Mesenchymal stem cell (in vitro differentiated cells and primary cell): ENCODE results near the gene DNAL1.

Source experiments
- DNase-seq: peaks from one replicate; pipeline ENCODE4 v3.0.0-alpha.2; 2013
- H2AFZ ChIP-seq: one replicate; pipeline ENCODE4 v1.6.1; 2013; ENCODE audit warnings: low read depth, mild to moderate bottlenecking, control low read depth, inconsistent platforms, low read length, moderate library complexity
- H2AK5ac ChIP-seq: 2 replicates; pipeline ENCODE4 v1.6.1; 2013; ENCODE audit warnings: low read length, moderate library complexity, mild to moderate bottlenecking, inconsistent platforms; ENCODE audit not compliant: severe bottlenecking
- H2BK120ac ChIP-seq: one replicate; pipeline ENCODE4 v1.6.1; 2013; ENCODE audit warnings: low read depth, mild to moderate bottlenecking, inconsistent platforms, low read length, moderate library complexity
- H2BK12ac ChIP-seq, 2 experiments: one replicate each; pipeline ENCODE4 v1.6.1; 2013; ENCODE audit warnings: inconsistent platforms in 2 of 2, low read length in 2 of 2, mild to moderate bottlenecking in 2 of 2, moderate library complexity in 2 of 2, control low read depth in 1 of 2
- H2BK15ac ChIP-seq: one replicate; pipeline ENCODE4 v1.6.1; 2013; ENCODE audit warnings: mild to moderate bottlenecking, low read depth, inconsistent platforms; ENCODE audit not compliant: poor library complexity, severe bottlenecking
- H2BK5ac ChIP-seq: 2 replicates; pipeline ENCODE4 v1.6.1; 2013; ENCODE audit warnings: low read depth, mild to moderate bottlenecking, low read length, control low read depth, inconsistent platforms; ENCODE audit not compliant: poor library complexity, severe bottlenecking
- H3K14ac ChIP-seq, 2 experiments: one replicate each; pipeline ENCODE4 v1.6.1; 2013; ENCODE audit warnings: inconsistent platforms in 2 of 2, low read length in 2 of 2, control low read depth in 1 of 2, mild to moderate bottlenecking in 1 of 2, moderate library complexity in 1 of 2
- H3K18ac ChIP-seq, 2 experiments: one replicate each; pipeline ENCODE4 v1.6.1; 2013; ENCODE audit warnings: inconsistent platforms in 2 of 2, low read length in 2 of 2, control low read depth in 1 of 2, low read depth in 1 of 2, mild to moderate bottlenecking in 1 of 2
- H3K23ac ChIP-seq, 2 experiments: one replicate each; pipeline ENCODE4 v1.6.1; 2013; ENCODE audit warnings: inconsistent platforms in 2 of 2, low read length in 2 of 2, mild to moderate bottlenecking in 2 of 2, moderate library complexity in 2 of 2, control low read depth in 1 of 2
- H3K27ac ChIP-seq: 2 replicates; pipeline ENCODE4 v1.5.1; 2013; ENCODE audit warnings: mild to moderate bottlenecking, moderate library complexity, low read length, control low read depth, inconsistent platforms; ENCODE audit not compliant: poor library complexity, severe bottlenecking
- H3K27me3 ChIP-seq, 2 experiments: 2 replicates each; pipeline versions ENCODE4 v1.6.1 to v1.7.0; 2013; ENCODE audit warnings: low read length in 2 of 2, mild to moderate bottlenecking in 2 of 2, moderate library complexity in 2 of 2, control low read depth in 1 of 2, inconsistent platforms in 1 of 2; ENCODE audit not compliant: control insufficient read depth in 1 of 2, insufficient read depth in 1 of 2
- H3K36me3 ChIP-seq, 2 experiments: 2 replicates each; pipeline versions ENCODE4 v1.6.1 to v1.7.0; 2013; ENCODE audit warnings: low read length in 2 of 2, control low read depth in 1 of 2, inconsistent platforms in 1 of 2, low read depth in 1 of 2, mild to moderate bottlenecking in 1 of 2; ENCODE audit not compliant: insufficient read depth in 2 of 2, control insufficient read depth in 1 of 2
- H3K4ac ChIP-seq, 2 experiments: one replicate each; pipeline ENCODE4 v1.6.1; 2013; ENCODE audit warnings: inconsistent platforms in 2 of 2, low read length in 2 of 2, mild to moderate bottlenecking in 2 of 2, moderate library complexity in 2 of 2, control low read depth in 1 of 2, low read depth in 1 of 2
- H3K4me1 ChIP-seq: 2 replicates; pipeline ENCODE4 v1.6.1; 2013; ENCODE audit warnings: low read depth, low read length, control low read depth; ENCODE audit not compliant: control insufficient read depth, insufficient read depth
- H3K4me2 ChIP-seq: 2 replicates; pipeline ENCODE4 v1.6.1; 2013; ENCODE audit warnings: low read length, mild to moderate bottlenecking, inconsistent platforms; ENCODE audit not compliant: poor library complexity, severe bottlenecking
- H3K4me3 ChIP-seq, 2 experiments: 2 replicates each; pipeline versions ENCODE4 v1.5.1 to v1.7.0; 2013; ENCODE audit warnings: low read length in 2 of 2, mild to moderate bottlenecking in 2 of 2, control low read depth in 1 of 2, low read depth in 1 of 2; ENCODE audit not compliant: insufficient read depth in 1 of 2
- H3K79me1 ChIP-seq: replicated peaks from 2 replicates; pipeline ENCODE4 v1.6.1; 2013; ENCODE audit warnings: mild to moderate bottlenecking, control low read depth, low read length, inconsistent platforms; ENCODE audit not compliant: poor library complexity, severe bottlenecking
- H3K9ac ChIP-seq: 2 replicates; pipeline ENCODE4 v1.7.0; 2013; ENCODE audit warnings: mild to moderate bottlenecking, low read length, moderate library complexity
- H3K9me3 ChIP-seq: 2 replicates; pipeline ENCODE4 v1.7.0; 2013; ENCODE audit warnings: mild to moderate bottlenecking, low read length; ENCODE audit not compliant: control insufficient read depth
- H4K8ac ChIP-seq: one replicate; pipeline ENCODE4 v1.6.1; 2013; ENCODE audit warnings: inconsistent platforms, mild to moderate bottlenecking, low read length, moderate library complexity
- H4K91ac ChIP-seq: one replicate; pipeline ENCODE4 v1.6.1; 2013; ENCODE audit warnings: mild to moderate bottlenecking, low read length, inconsistent platforms
- WGBS: methylation state at CpG from one replicate; pipeline ENCODE4 v1.1.7; 2013; ENCODE audit warnings: mixed read lengths; 5-methylcytosine and 5-hydroxymethylcytosine counted together

Gene DNAL1

GRCh38 chr14:73685328-73685727, 40.5 kb downstream of the DNAL1 start:
- WGBS = 94% methylated on average over 9 of the region's 9 CpGs
- Histone ChIP-seq H4K8ac (no peak overlapping the region), H2BK15ac (no peak overlapping the region), H3K9ac (no peak overlapping the region), H2AK5ac (no peak overlapping the region), H3K4me1 (no peaks in the 10 kb centered on the region), H3K79me1 (peaks cover 3% of the 10 kb centered on the region), H2AFZ (no peak overlapping the region), H3K27ac (no peak overlapping the region), H2BK120ac (no peak overlapping the region), H3K27me3 (no peaks in the 10 kb centered on the region), H2BK12ac (no peak overlapping the region), H2BK5ac (no peak overlapping the region), H4K91ac (no peak overlapping the region), H3K9me3 (no peaks in the 10 kb centered on the region), H3K23ac (no peak overlapping the region), H3K18ac (no peak overlapping the region), H3K4me3 (no peak overlapping the region), H3K4me2 (no peak overlapping the region), H3K36me3 (peaks cover 3 to 27% of the 10 kb centered on the region in 2 experiments), H3K4ac (no peak overlapping the region), H3K14ac (no peak overlapping the region)
- DNase-seq = no peak

GRCh38 chr14:73686901-73687300, 42.1 kb downstream of the DNAL1 start:
- DNase-seq = no peak

GRCh38 chr14:73694083-73694482, 49.3 kb downstream of the DNAL1 start:
- Histone ChIP-seq H3K4me2 (no peak overlapping the region), H2BK12ac (no peak overlapping the region), H4K91ac (no peak overlapping the region), H3K9ac (no peak overlapping the region), H2BK15ac (no peak overlapping the region), H2BK120ac (no peak overlapping the region), H3K27me3 (no peaks in the 10 kb centered on the region), H3K4me3 (no peak overlapping the region), H3K9me3 (no peaks in the 10 kb centered on the region), H3K4me1 (no peaks in the 10 kb centered on the region), H3K4ac (no peak overlapping the region), H3K27ac (no peak overlapping the region), H3K18ac (no peak overlapping the region), H2AFZ (no peak overlapping the region), H3K14ac (no peak overlapping the region), H3K79me1 (peaks cover 6% of the 10 kb centered on the region), H4K8ac (no peak overlapping the region), H2AK5ac (no peak overlapping the region), H2BK5ac (peak overlapping the region; percentile 1), H3K36me3 (peaks cover 3 to 27% of the 10 kb centered on the region in 2 experiments), H3K23ac (no peak overlapping the region)
- 87% methylated on average over 2 of the region's 2 CpGs for WGBS
- no peak for DNase-seq

More at GRCh38 chr14:73686901-73687300, 42.1 kb downstream of the DNAL1 start:
- Histone ChIP-seq H3K14ac (no peak overlapping the region), H2BK5ac (no peak overlapping the region), H3K9me3 (no peaks in the 10 kb centered on the region), H4K8ac (no peak overlapping the region), H3K4ac (no peak overlapping the region), H3K36me3 (peaks cover 3 to 29% of the 10 kb centered on the region in 2 experiments), H3K4me3 (no peak overlapping the region), H3K9ac (no peak overlapping the region), H3K27ac (no peak overlapping the region), H2AFZ (no peak overlapping the region), H4K91ac (no peak overlapping the region), H3K79me1 (peaks cover 3% of the 10 kb centered on the region), H3K27me3 (no peaks in the 10 kb centered on the region), H2BK12ac (no peak overlapping the region), H3K18ac (no peak overlapping the region), H3K4me2 (no peak overlapping the region), H3K23ac (no peak overlapping the region), H3K4me1 (no peaks in the 10 kb centered on the region), H2AK5ac (no peak overlapping the region), H2BK120ac (no peak overlapping the region), H2BK15ac (no peak overlapping the region)
- WGBS = 90% methylated on average over 3 of the region's 3 CpGs

GRCh38 chr14:73695082-73695481, 50.3 kb downstream of the DNAL1 start:
- H3K4ac ChIP-seq = no peak overlapping the region
- no peak for DNase-seq
- 100% methylated on average over 1 of the region's 2 CpGs for WGBS

More at GRCh38 chr14:73695082-73695481, 50.3 kb downstream of the DNAL1 start:
- no peak overlapping the region for H3K23ac ChIP-seq
- H3K14ac ChIP-seq = no peak overlapping the region
- H2BK120ac ChIP-seq = no peak overlapping the region
- H4K91ac ChIP-seq = no peak overlapping the region
- no peak overlapping the region for H4K8ac ChIP-seq
- no peak overlapping the region for H3K18ac ChIP-seq
- H3K9me3 ChIP-seq = no peaks in the 10 kb centered on the region
- no peaks in the 10 kb centered on the region for H3K27me3 ChIP-seq
- H3K9ac ChIP-seq = no peak overlapping the region
- H2BK15ac ChIP-seq = no peak overlapping the region
- H2AFZ ChIP-seq = no peak overlapping the region
- peaks cover 6% of the 10 kb centered on the region for H3K79me1 ChIP-seq
- no peak overlapping the region for H3K4me3 ChIP-seq
- no peak overlapping the region for H2BK5ac ChIP-seq
- H3K4me2 ChIP-seq = no peak overlapping the region
- H3K27ac ChIP-seq = no peak overlapping the region
- no peak overlapping the region for H2BK12ac ChIP-seq
- no peak overlapping the region for H2AK5ac ChIP-seq
- peaks cover 3 to 23% of the 10 kb centered on the region in 2 experiments for H3K36me3 ChIP-seq
- H3K4me1 ChIP-seq = peaks cover 2% of the 10 kb centered on the region
